DOHH2 (cell line): ENCODE measurements around the gene IDUA.

Experiments used
- H3F3A ChIP-seq: fragments of 200-600 bp; sonication (generic), shearing (Covaris generic); 2 replicates; pipeline ENCODE4 v1.6.0; 2016; ENCODE audit warnings: antibody characterized with exemption, mild to moderate bottlenecking; ENCODE audit not compliant: control insufficient read depth, insufficient read depth
- H3K27ac ChIP-seq: fragments of 200-600 bp; sonication (generic); 2 replicates; pipeline ENCODE4 v1.5.1; 2014; ENCODE audit warnings: low read depth, mild to moderate bottlenecking, low read length, moderate library complexity
- H3K27me3 ChIP-seq: fragments of 200-600 bp; sonication (generic); 2 replicates; pipeline ENCODE4 v1.6.1; 2014; ENCODE audit warnings: mild to moderate bottlenecking, low read length, mixed read lengths; ENCODE audit not compliant: control insufficient read depth
- H3K36me3 ChIP-seq: fragments of 200-600 bp; sonication (generic); 2 replicates; pipeline ENCODE4 v1.6.1; 2014; ENCODE audit warnings: mild to moderate bottlenecking, low read length, moderate library complexity, mixed read lengths; ENCODE audit not compliant: control insufficient read depth
- H3K4me1 ChIP-seq: fragments of 200-600 bp; sonication (generic); 2 replicates; pipeline ENCODE4 v1.6.1; 2014; ENCODE audit warnings: mild to moderate bottlenecking, low read length, mixed read lengths; ENCODE audit not compliant: control insufficient read depth
- H3K4me2 ChIP-seq: fragments of 200-600 bp; sonication (generic); 2 replicates; pipeline ENCODE4 v1.6.0; 2014; ENCODE audit warnings: mild to moderate bottlenecking, low read length, moderate library complexity
- H3K4me3 ChIP-seq: fragments of 200-600 bp; sonication (generic); 2 replicates; pipeline ENCODE4 v1.5.1; 2014; ENCODE audit warnings: mild to moderate bottlenecking, low read length, mixed read lengths
- H3K79me2 ChIP-seq: fragments of 200-600 bp; sonication (generic); 2 replicates; pipeline ENCODE4 v1.6.1; 2014; ENCODE audit warnings: mild to moderate bottlenecking, low read length, mixed read lengths; ENCODE audit not compliant: control insufficient read depth
- H3K9me2 ChIP-seq: fragments of 200-600 bp; sonication (generic); replicated peaks from 2 replicates; pipeline ENCODE4 v1.6.1; 2014; ENCODE audit warnings: mild to moderate bottlenecking, low read length, mixed read lengths; ENCODE audit not compliant: control insufficient read depth
- H3K9me3 ChIP-seq: fragments of 200-600 bp; sonication (generic); 2 replicates; pipeline ENCODE4 v1.6.1; 2014; ENCODE audit warnings: antibody characterized with exemption, low read length, mixed read lengths; ENCODE audit not compliant: control insufficient read depth, insufficient read depth
- H4K20me1 ChIP-seq: fragments of 200-600 bp; sonication (generic); 2 replicates; pipeline ENCODE4 v1.6.0; 2014; ENCODE audit warnings: low read depth, mild to moderate bottlenecking, antibody characterized with exemption, low read length, moderate library complexity; ENCODE audit not compliant: control insufficient read depth, insufficient read depth
- CTCF ChIP-seq: fragments of 200-600 bp; sonication (generic); IDR thresholded peaks from one replicate; pipeline ENCODE4 v1.5.1; 2014; ENCODE audit warnings: antibody characterized with exemption, mild to moderate bottlenecking, low read depth, low read length; ENCODE audit not compliant: poor library complexity, severe bottlenecking
- EZH2phosphoT487 ChIP-seq: fragments of 200-600 bp; sonication (generic); IDR thresholded peaks from 2 replicates; pipeline ENCODE4 v1.6.1; 2017; ENCODE audit warnings: borderline replicate concordance, mild to moderate bottlenecking, antibody characterized with exemption, low read length, moderate library complexity, mixed read lengths

The IDUA gene

GRCh38 chr4:966266-967112 lies 20.4 kb upstream of the IDUA start:
- Histone ChIP-seq H4K20me1 (peaks cover 8% of the 10 kb centered on the region), H3K79me2 (no peaks in the 10 kb centered on the region), H3K4me2 (no peak overlapping the region), H3K36me3 (no peaks in the 10 kb centered on the region), H3K4me1 (no peaks in the 10 kb centered on the region), H3K27me3 (no peaks in the 10 kb centered on the region), H3F3A (no peaks in the 10 kb centered on the region), H3K9me2 (no peaks in the 10 kb centered on the region), H3K4me3 (no peak overlapping the region), H3K27ac (no peak overlapping the region), H3K9me3 (no peaks in the 10 kb centered on the region)
- TF ChIP-seq CTCF (no peak), EZH2phosphoT487 (no peak)

- Histone ChIP-seq H3K79me2 (no peaks in the 10 kb centered on the region), H3K9me2 (no peaks in the 10 kb centered on the region), H3K4me3 (no peak overlapping the region), H3K4me1 (peaks cover 3% of the 10 kb centered on the region), H3K9me3 (no peaks in the 10 kb centered on the region), H3K27me3 (no peaks in the 10 kb centered on the region), H3F3A (no peaks in the 10 kb centered on the region), H3K27ac (no peak overlapping the region), H3K4me2 (no peak overlapping the region), H4K20me1 (peaks cover 14% of the 10 kb centered on the region), H3K36me3 (no peaks in the 10 kb centered on the region)
- TF ChIP-seq EZH2phosphoT487 (no peak), CTCF (no peak)
These were observed 19.4 kb upstream of the IDUA start for GRCh38 chr4:967113-968104.

GRCh38 chr4:968221-968620 lies 18.6 kb upstream of the IDUA start:
- Histone ChIP-seq H3K27ac (no peak overlapping the region), H3K27me3 (no peaks in the 10 kb centered on the region), H3K9me2 (no peaks in the 10 kb centered on the region), H4K20me1 (peaks cover 14% of the 10 kb centered on the region), H3F3A (no peaks in the 10 kb centered on the region), H3K4me3 (no peak overlapping the region), H3K4me2 (no peak overlapping the region), H3K4me1 (peaks cover 7% of the 10 kb centered on the region), H3K36me3 (no peaks in the 10 kb centered on the region), H3K9me3 (no peaks in the 10 kb centered on the region), H3K79me2 (no peaks in the 10 kb centered on the region)
- TF ChIP-seq EZH2phosphoT487 (no peak), CTCF (no peak)
